GM18519 (cell line): ENCODE data around the gene NPAS1.
A peak's percentile ranks its signal among the peaks of the same experiment; 100 is the strongest.

Experiments used
- ATAC-seq: cut with Tn5 transposase; IDR thresholded peaks from one replicate; pipeline ENCODE4 v1.9.1; 2021; ENCODE audit warnings: mild to moderate bottlenecking, moderate library complexity; ENCODE audit not compliant: unreplicated experiment, low FRiP score

NPAS1 gene

DNA sequence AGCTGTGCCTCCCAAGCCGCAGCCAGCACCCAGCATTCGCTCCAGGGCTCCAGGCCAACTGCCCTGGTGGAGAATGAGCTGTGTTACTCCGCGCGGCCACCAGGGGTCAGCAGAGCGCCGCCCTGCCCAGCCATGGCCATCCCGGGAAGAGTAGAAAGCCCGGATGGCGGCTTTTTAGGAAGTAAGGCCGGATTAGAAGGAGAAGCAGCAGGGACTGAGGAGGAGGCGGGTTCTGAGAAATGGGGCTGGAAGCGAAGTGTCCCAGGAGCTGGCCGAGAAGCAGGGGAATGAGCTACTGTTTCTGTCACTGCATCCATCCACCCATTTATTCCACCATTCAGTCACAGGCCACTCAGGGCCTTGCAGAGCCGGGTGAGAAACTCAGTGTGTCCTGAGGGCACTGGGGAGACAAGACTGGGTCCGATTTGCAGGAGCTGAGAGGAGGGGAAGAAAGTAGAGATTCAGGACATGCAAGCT is 6.6 kb upstream of the NPAS1 start:
- no peak for ATAC-seq

DNA sequence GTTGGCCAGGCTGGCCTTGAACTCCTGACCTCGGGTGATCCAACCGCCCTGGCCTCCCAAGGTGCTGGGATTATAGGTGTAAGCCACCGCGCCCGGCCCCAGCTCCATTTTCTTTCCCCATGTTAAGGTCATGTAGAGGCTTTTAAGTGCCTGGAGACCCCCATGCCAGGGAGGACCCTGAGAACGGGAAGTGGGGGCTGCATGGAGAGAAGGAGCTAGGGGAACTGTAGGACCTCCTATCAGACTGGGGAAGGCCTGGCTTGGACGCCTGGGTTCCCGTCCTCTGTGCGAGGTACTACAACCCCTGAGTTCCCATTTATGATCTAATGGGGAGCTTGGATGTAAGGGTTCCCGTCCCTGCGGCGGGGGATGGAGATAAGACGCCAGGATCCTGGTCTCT is 714 bp upstream of the NPAS1 start:
- no peak for ATAC-seq

DNA sequence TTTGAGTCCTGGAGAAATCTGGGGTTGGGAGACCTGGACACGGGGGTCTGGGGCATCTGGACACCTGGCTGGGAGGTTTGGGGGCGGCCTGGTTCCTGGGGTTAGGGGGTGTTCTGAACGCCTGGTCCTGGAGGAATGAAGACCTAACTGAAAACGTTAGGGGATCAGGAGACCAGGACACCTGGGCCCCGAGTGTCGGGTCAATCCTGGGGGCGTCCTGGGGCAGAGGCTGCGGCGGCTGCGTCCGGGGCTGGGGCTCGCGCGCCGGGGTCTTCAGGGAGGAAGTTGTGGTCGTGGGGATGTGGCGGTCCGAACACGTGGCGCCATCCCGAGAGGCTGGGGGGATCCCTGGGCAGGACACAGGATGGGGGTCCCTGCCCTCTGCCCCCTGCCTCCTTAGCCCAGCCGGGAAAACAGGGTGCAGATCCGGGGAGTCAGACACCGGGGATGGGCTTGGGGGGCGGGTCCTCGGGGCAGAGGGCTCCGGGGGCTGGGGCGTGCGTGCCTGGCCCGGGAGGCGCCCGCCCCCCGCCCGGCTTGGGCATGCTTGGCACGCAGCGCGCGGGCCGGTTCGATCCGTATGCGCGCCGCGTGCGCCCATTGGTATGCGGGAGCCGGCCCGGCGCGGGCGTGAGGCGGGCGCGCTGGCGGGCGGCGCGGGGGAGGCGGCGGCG is 632 bp downstream of the NPAS1 start:
- ATAC-seq, result no peak

DNA sequence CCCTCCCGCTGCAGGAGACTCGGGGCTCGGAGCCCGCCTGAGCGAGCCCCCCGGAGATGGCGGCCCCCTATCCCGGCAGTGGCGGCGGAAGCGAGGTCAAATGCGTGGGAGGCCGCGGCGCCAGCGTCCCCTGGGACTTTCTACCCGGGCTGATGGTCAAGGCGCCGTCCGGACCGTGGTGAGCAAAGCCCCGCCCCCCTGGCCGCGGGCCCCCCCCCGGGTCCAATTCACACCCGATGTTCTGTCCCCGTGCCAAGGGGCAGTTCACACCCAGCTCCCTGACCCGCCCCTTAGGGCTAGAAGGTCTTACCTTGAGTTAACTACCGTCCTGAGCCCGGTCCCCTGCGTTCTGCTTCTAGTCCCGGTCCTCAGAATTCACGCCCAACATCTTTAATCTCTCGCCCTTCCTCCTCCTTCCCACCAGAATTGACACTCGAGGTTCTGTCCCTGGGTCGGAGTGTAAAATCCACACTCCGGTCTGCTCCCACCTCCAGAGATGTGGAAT is 1.4 kb downstream of the NPAS1 start:
- ATAC-seq, result no peak

DNA sequence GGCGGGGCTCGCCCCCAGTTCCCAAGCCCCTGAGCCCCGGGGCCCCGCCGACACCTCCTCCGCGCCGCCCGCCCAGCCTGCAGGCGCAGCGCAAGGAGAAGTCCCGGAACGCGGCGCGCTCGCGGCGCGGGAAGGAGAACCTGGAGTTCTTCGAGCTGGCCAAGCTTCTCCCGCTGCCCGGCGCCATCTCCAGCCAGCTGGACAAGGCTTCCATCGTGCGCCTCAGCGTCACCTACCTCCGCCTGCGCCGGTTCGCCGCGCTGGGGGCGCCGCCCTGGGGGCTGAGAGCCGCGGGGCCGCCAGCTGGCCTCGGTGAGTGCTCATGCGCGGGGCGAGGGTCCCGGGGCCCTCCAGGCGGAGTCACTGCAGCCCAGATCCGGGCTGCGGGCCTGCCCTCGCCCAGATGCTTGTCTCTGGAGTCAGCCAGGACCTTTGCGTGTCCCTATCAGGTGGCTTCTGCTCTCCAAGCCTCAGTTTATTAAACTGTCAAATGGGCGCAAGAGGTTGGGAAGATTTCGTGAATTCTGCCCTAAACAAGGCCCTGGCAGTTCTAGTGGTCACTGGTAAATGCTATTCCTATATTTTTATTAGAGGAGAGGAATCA is 2.0 kb downstream of the NPAS1 start:
- ATAC-seq, result no peak

DNA sequence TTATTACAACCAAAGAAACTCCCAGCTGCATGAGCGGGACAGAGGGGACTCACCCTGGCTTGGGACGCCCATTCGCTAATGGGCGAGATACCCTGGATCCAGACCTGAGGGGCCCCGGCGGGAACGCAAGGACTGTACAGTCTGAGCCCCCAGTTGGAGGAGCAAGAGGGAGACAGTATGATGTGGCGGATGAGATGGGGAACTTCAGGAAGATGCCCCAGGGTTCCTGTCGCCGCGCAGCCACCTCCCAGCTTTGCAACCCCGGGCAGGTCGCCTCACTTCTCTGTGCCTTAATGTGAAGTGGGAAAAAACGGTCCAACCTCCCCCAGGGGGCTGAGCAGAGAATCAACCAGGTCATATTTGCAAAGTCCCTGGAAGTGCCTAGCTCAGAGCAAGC is 2.5 kb downstream of the NPAS1 start:
- ATAC-seq, result no peak

DNA sequence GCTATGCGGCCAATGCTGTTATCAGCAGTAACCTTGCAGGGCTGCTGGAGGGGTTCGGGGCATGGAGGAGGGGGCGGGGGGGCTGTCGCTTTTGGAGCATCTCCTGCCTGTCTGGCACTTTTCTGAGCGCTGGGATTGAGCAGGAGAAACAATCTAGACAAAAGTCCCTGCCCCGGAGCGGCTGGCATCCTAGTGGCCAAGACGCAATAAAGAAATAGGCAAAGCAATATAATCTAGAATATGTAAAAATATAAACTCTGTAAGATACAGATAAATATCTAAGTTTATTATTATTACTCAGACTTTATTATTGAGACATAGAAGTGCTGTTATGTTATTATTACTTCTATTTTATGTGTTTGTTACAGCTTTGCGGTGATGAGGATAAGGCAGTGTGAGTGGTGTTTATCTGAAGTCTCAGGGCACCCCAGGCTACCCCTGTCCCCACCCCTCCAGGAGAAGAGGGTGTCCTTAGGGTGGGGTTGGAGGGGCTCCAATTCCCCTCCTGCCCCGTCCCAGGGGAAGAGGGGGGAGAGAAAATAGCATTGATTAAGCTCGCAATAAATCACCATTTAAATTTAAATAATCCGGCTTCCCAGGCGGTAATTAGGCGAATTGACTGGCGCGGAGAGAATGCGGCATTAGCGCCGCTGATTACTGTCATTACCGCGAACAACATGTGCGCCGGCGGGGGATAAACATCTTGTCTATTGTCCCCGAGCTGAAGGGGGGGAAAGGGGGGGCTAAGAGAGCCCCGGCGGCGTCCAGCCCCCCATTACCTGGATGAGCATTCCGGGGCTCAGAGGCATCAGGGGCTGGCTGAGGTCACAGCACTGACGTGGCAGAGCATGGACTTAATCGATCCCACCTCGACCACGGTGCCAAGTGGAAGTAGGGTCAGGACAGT is 3.2 kb downstream of the NPAS1 start:
- ATAC-seq, result no peak

DNA sequence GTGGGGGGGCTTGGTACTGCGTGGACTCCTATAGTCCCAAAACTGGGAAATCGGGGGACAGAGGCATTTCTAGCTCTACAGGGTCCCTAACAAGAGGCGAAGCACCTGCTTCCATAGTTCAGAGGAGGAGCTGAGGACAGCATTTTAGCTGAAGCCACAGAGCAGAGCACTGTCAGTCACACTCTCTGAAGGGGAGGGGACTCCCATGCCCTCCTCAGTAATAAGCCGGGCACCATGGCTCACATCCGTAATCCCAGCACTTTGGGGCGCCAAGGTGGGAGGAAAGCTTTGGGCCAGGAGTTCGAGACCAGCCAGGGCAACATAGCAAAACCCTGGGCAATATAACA is 3.8 kb downstream of the NPAS1 start:
- no peak for ATAC-seq

DNA sequence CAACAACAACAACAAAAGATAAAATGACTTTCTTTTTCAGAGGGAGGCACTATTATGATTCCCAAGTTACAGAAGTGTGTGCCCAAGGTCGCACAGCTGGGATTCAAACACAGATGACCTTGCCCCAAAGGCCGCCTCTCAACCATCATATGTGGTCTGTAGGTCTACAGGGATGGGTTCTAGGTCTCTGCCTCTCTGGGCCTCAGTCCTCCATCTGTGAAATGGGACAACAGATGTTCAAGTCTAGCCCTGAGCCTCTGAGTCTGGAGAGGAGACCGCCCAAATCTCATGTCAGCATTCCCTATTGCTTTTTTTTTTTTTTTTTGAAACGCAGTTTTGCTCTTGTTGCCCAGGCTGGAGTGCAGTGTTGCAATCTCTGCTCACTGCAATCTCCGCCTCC is 4.9 kb downstream of the NPAS1 start:
- no peak for ATAC-seq

DNA sequence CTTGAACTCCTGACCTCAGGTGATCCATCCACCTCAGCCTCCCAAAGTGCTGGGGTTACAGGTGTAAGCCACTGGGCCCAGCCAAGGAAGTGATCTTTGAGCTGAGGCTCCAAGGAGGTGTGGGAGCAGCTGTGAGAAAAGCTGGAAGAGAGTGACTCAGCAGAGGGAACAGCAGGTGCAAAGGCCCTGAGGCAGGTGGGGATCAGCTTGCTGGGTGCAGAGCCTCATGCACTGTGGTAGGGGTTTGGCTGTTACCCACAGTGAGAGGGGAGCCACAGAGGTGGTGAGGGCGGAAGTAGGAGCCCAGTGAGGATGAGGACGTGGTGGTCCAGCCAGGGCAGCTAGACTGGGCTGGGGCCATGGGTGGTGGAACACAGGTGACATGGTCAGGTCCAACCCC is 6.5 kb downstream of the NPAS1 start:
- ATAC-seq, result no peak

DNA sequence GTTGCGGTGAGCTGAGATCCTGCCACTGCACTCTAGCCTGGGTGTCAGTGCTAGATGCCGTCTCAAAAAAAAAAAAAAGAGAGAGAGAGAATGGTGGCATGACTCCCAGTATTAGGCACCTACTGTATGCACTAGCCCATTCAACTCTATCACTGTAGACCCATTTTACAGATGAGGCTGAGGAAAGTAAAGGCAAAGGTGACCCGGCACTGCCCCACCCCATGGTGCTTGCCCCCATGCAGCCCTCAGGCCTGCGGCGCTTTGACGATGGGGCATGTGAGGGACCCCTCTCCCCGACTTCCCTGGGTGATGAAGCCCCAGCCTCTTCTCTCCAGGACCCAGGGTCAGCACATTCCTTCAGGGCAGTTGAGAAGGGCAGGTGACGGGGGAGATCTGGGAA is 7.3 kb downstream of the NPAS1 start:
- ATAC-seq, result no peak

DNA sequence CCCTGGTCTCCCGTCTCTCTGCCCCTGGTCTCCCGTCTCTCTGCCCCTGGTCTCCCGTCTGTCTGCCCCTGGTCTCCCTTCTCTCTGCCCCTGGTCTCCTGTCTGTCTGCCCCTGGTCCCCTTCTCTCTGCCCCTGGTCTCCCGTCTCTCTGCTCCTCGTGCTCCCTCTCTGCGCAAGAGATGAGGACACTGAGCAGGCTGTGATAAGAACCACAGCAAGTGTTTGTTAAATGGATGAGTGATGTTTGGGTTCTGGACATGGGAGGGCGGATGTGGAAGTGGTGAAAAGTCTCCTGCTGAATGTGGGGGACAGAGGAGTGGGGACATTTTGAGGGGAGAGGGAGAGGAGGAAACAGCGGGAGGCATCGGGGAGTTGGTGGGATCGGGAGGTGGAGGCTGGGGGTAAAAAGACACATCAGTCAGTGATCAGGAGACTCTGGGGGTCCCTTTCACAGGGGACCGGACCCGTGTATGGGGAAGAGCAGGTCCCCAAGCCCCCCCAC is 8.0 kb downstream of the NPAS1 start:
- ATAC-seq, result no peak

DNA sequence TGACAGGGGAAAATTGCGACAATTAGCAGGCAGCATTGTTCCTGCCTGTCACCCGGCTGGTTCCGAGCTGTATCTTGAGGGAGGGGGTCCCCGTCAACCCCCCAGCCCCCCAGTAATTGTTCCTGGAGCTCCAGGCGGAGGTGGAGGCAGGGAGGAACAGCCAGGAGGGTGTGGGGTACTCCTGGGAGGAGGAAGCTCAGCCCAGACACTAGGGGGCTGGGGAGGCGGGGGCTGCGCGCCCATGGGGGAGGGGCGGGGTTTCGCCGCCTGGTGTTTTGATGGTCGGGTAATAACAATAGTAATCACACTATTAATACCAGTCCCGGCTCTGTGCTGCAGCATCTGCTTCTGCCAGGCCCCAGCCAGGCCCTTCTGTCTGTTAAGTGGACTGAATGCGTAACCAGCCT is 8.6 kb downstream of the NPAS1 start:
- ATAC-seq, result no peak

DNA sequence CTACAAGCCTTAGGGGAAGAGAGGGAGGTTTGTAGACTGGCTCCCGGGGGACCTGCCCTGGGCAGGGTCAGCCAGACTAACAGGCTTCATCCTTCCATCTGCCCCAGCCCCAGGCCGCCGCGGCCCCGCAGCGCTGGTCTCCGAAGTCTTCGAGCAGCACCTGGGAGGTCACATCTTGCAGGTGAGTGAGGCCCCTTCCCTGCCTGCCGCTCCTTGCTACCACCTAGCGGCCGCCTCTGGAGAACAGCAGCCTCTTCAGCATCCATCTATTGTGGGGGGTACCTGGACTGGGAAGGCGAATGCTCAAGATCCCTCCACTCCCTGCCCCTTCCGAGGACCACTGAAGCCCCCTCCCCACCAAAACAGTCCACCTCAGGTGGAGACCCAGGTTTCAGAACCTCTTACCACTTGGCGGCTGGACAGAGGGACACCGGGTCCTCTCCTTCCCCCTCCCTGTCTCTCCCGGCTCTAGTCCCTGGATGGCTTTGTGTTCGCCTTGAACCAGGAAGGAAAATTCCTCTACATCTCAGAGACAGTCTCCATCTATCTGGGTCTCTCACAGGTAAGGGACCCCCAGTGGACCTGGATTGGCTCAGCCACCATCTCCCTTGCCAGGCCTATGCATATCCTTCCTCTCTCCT is 12.7 kb downstream of the NPAS1 start:
- ATAC-seq, result no peak

DNA sequence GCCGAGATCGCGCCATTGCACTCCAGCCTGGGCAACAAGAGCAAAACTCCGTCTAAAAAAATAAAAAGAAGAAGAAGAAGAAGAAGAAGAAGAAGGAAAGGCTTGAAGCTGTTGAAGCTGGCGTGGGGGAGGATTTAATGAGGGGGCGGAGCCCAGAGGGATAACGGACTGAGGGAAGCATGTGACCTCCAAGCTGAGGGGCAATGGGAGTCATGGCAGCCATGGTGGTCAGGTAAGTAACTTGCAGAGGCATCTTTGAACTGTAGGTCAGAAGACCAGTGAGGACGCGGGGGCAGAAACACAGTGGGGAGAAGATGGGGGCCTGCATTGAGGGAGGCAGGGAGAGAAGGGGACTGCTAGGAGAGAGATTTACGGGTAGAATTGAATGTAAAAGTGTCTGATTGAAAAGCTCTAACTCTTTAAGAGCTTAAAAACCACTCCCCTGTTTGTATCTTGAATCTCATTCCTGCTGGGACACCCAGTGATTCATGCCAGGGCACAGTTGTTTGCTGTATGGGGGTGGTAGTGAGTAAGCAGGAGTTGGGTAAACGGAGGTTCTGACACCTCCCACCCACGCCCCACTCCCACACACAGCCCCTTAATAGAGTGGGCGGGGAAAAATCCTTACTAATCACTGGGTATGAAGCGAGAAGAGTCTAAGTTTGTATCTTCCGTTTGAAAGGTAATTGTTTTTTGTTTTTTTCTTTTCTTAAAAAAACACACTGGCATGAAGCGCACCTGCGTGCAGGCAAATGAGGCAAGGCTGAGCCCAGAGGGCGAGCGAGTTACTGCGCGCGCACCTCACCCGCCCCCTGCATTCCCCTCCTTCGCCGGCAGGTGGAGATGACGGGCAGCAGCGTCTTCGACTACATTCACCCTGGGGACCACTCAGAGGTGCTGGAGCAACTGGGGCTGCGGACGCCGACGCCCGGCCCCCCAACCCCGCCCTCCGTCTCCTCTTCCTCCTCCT is 15.8 kb downstream of the NPAS1 start:
- peak; percentile 73 for ATAC-seq

DNA sequence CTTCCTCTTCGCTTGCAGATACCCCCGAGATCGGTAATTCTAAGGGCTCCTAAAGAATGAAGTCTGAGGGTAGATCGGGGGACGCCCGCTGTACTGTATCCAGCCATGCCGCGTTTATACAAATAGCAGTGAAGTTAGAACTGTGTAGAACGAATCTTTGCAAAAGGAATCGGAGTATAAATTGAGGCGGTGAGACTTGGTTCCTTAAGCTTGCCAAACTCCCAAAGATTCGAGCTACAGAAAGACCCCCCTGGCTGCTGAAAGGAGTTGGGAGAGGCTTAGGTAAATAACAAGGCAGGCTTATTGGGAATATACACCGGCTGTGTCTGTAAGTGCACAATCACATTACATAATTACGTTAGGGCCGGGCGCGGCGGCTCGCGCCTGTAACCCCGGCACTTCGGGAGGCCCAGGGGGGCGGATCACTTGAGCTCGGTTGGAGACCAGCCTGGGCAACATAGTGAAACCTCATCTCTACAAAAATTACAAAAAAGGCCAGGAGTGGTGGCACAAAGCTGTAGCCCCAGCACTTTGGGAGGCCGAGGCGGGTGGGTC is 16.5 kb downstream of the NPAS1 start:
- ATAC-seq, result peak; percentile 19

DNA sequence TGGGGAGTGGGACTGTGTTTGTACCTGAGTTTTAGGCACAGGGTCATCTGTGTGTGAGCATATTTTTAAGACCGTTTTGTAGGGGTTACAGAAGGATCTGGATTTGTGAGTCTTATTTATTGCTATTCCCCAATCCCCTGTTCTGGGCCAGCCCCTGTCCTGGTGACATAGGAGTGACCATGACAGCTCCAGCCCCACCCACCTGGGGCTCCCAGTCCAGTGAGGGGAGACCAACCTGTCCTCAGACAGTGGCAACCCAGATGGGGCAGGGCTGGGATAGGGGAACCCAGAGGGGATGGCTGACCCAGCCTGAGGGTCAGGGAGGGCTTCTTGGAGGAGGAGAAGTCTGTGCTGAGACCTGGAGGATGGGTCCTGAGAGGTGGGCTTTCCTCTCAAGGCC is 18.1 kb downstream of the NPAS1 start:
- ATAC-seq, result no peak

DNA sequence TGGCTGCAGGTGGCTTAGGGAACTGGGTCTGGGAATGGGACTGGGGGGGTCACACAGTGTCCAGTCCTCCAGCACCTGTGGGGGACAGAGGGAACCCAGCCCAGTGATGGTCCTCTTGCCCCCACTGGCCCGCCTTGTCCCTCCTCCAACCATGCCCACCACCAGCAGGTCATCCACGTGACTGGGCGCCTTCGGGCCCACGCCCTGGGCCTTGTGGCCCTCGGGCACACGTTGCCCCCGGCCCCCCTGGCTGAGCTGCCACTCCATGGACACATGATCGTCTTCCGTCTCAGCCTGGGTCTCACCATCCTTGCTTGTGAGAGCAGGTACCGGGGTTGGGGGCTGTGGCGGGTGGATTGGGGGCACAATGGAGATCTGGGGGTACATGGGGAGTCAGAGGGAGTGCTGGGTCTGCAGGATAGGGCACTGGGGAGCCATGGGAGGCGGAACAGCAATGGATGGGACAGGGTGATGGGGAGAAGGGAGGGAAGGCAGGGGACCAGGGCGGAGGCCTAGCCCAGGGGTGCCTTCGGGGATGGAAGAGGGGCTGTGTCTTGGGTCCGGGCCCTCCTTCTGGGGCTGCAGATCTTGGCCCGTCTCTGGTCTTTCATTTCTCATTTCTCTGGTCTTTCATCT is 19.7 kb downstream of the NPAS1 start:
- no peak for ATAC-seq

DNA sequence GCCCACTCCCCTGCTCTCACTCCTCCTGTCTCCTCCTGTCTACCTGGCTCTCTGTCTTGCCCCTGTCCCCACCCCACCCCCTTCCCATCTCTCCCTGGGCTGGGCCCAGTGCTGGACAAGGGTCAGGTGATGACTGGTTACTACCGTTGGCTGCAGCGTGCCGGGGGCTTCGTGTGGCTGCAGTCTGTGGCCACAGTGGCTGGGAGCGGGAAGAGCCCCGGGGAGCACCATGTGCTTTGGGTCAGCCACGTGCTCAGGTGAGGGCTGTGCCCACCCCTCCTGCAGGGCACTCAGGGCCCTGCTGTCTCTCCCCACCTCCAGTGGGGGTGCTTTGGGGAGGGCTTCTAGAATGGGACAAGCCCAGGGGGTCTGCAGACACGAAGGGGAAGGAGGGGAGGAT is 21.2 kb downstream of the NPAS1 start:
- ATAC-seq, result no peak
